Stimulated activated CD4-positive, alpha-beta T cell treated with anti-CD3 and anti-CD28 coated beads, Interleukin-12 subunit alpha, Interleukin-12 subunit beta, amount 100 ng/mL, for 24 hours (primary cell): ENCODE measurements around the gene TBR1.

ENCODE experiments used
- DNase-seq, 2 experiments: peaks; one replicate each; pipeline ENCODE4 v3.0.0-alpha.2; 2020; ENCODE audit warnings: low read depth in 2 of 2

TBR1 gene

GRCh38 chr2:161415987-161416707 lies at the start of gene TBR1:
TBR1 (plus strand) TSS chr2:161416297; CDS start chr2:161416411, 114 bp downstream.
- DNase-seq = no peak

- no peak for DNase-seq
Observed at GRCh38 chr2:161367675-161368074, 48.4 kb upstream of the TBR1 start.

GRCh38 chr2:161369311-161369710 lies 46.8 kb upstream of the TBR1 start:
- no peak for DNase-seq

- DNase-seq = no peak
Observed at GRCh38 chr2:161370981-161371380, 45.1 kb upstream of the TBR1 start.

GRCh38 chr2:161371869-161372268 lies 44.2 kb upstream of the TBR1 start:
- no peak for DNase-seq

- DNase-seq = no peak
Observed at GRCh38 chr2:161373942-161374341, 42.2 kb upstream of the TBR1 start.

GRCh38 chr2:161374446-161374845 lies 41.7 kb upstream of the TBR1 start:
- DNase-seq = no peak

- DNase-seq = no peak
Observed at GRCh38 chr2:161379740-161380139, 36.4 kb upstream of the TBR1 start.

- DNase-seq = no peak
Observed at GRCh38 chr2:161381546-161381945, 34.6 kb upstream of the TBR1 start.

- no peak for DNase-seq
Observed at GRCh38 chr2:161382747-161383146, 33.4 kb upstream of the TBR1 start.

GRCh38 chr2:161384864-161385263 lies 31.2 kb upstream of the TBR1 start:
- no peak for DNase-seq

- DNase-seq = no peak
Observed at GRCh38 chr2:161386228-161386824, 29.8 kb upstream of the TBR1 start.

- DNase-seq = no peak
Observed at GRCh38 chr2:161388146-161388779, 27.8 kb upstream of the TBR1 start.

GRCh38 chr2:161391737-161392506 lies 24.2 kb upstream of the TBR1 start:
- no peak for DNase-seq

- DNase-seq = no peak
Observed at GRCh38 chr2:161400076-161400475, 16.0 kb upstream of the TBR1 start.

- DNase-seq = no peak
Observed at GRCh38 chr2:161402297-161402696, 13.8 kb upstream of the TBR1 start.

- no peak for DNase-seq
Observed at GRCh38 chr2:161406316-161406715, 9.8 kb upstream of the TBR1 start.

- no peak for DNase-seq
Observed at GRCh38 chr2:161407597-161407996, 8.5 kb upstream of the TBR1 start.

- no peak for DNase-seq
Observed at GRCh38 chr2:161409308-161409907, 6.7 kb upstream of the TBR1 start.

- DNase-seq = no peak
Observed at GRCh38 chr2:161412346-161412745, 3.8 kb upstream of the TBR1 start.

- no peak for DNase-seq
Observed at GRCh38 chr2:161414042-161415033, 1.8 kb upstream of the TBR1 start.
